BLaER1 treated with 17β-estradiol and CSF1 and Interleukin-3, amounts not matched to agents 10 nM and 100 nM (cell line): Measurements from ENCODE around the gene FRAT1.

Source experiments
- H3K27ac ChIP-seq, 11 experiments: shearing (Covaris generic); formaldehyde crosslinking; 2 replicates each; pipeline ENCODE4 v1.8.1; 2022
- H3K27me3 ChIP-seq, 11 experiments: shearing (Covaris generic); formaldehyde crosslinking; 2 replicates each; pipeline ENCODE4 v1.8.1; 2022
- H3K36me3 ChIP-seq, 11 experiments: shearing (Covaris generic); formaldehyde crosslinking; 2 replicates each; pipeline ENCODE4 v1.8.1; 2022
- H3K4me1 ChIP-seq, 10 experiments: shearing (Covaris generic); formaldehyde crosslinking; 2 replicates each; pipeline ENCODE4 v1.8.1; 2022
- H3K4me2 ChIP-seq, 11 experiments: shearing (Covaris generic); formaldehyde crosslinking; 2 replicates each; pipeline ENCODE4 v1.8.1; 2022
- H3K4me3 ChIP-seq, 10 experiments: shearing (Covaris generic); formaldehyde crosslinking; 2 replicates each; pipeline ENCODE4 v1.8.1; 2022
- H3K9ac ChIP-seq, 11 experiments: shearing (Covaris generic); formaldehyde crosslinking; 2 replicates each; pipeline ENCODE4 v1.8.1; 2022
- H3K9me3 ChIP-seq, 11 experiments: shearing (Covaris generic); formaldehyde crosslinking; replicated peaks in 1 of 11; 2 replicates each; pipeline ENCODE4 v1.8.1; 2022
- H4K20me1 ChIP-seq, 11 experiments: shearing (Covaris generic); formaldehyde crosslinking; 2 replicates each; pipeline ENCODE4 v1.8.1; 2022
- Cebpa-rat ChIP-seq, 11 experiments: shearing (Covaris generic); IDR thresholded peaks; 2 replicates each; pipeline ENCODE4 v1.8.1; 2022

Gene FRAT1

GRCh38 chr10:97361537-97361901 lies 42.4 kb downstream of the FRAT1 start:
- peak overlapping the region in 8 of 11 experiments; percentile 59 to 88 (median 76); a peak in 14 of 22 replicates for H3K4me2 ChIP-seq
- H3K36me3 ChIP-seq = peaks cover 46 to 96% (median 92%) of the 10 kb centered on the region in 11 experiments
- no peaks in the 10 kb centered on the region for H4K20me1 ChIP-seq
- H3K9ac ChIP-seq = peak overlapping the region in 9 of 11 experiments; percentile 11 to 88 (median 39); a peak in 12 of 22 replicates
- H3K27me3 ChIP-seq = no peaks in the 10 kb centered on the region
- H3K4me1 ChIP-seq = peaks cover 41 to 100% (median 90%) of the 10 kb centered on the region in 10 experiments
- no peak for TF ChIP-seq Cebpa-rat (IDR thresholded peaks at IDR 0.05)
- H3K27ac ChIP-seq = peak overlapping the region; percentile 43 to 100 (median 99); a peak in 21 of 22 replicates
- H3K9me3 ChIP-seq = no peaks in the 10 kb centered on the region; a peak in 1 of 22 replicates
- H3K4me3 ChIP-seq = no peak overlapping the region

- Histone ChIP-seq H3K9ac (peak overlapping the region; percentile 45 to 97 (median 88); a peak in 19 of 22 replicates), H3K4me1 (peaks cover 42 to 100% (median 90%) of the 10 kb centered on the region in 10 experiments), H3K4me2 (peak overlapping the region in 10 of 11 experiments; percentile 28 to 88 (median 74); a peak in 18 of 22 replicates), H3K4me3 (no peak overlapping the region), H4K20me1 (no peaks in the 10 kb centered on the region), H3K27me3 (no peaks in the 10 kb centered on the region), H3K36me3 (peaks cover 47 to 96% (median 93%) of the 10 kb centered on the region in 11 experiments), H3K27ac (peak overlapping the region; percentile 37 to 100 (median 99); a peak in 21 of 22 replicates), H3K9me3 (peaks cover 0 to 6% (median 0%) of the 10 kb centered on the region in 11 experiments; a peak in 1 of 22 replicates)
- no peak for TF ChIP-seq Cebpa-rat (IDR thresholded peaks at IDR 0.05)
Observed at GRCh38 chr10:97362310-97363033, 43.4 kb downstream of the FRAT1 start.

GRCh38 chr10:97363071-97363470 lies 44.0 kb downstream of the FRAT1 start:
- Histone ChIP-seq H3K4me1 (peaks cover 48 to 100% (median 91%) of the 10 kb centered on the region in 10 experiments), H3K9me3 (peaks cover 0 to 6% (median 0%) of the 10 kb centered on the region in 11 experiments; a peak in 1 of 22 replicates), H3K36me3 (peaks cover 47 to 96% (median 93%) of the 10 kb centered on the region in 11 experiments), H3K4me2 (peak overlapping the region in 9 of 11 experiments; percentile 53 to 88 (median 75); a peak in 16 of 22 replicates), H3K4me3 (no peak overlapping the region; a peak in 1 of 20 replicates), H3K27me3 (no peaks in the 10 kb centered on the region), H3K9ac (peak overlapping the region; percentile 42 to 97 (median 88); a peak in 15 of 22 replicates), H4K20me1 (no peaks in the 10 kb centered on the region), H3K27ac (peak overlapping the region; percentile 37 to 100 (median 99); a peak in 21 of 22 replicates)
- TF ChIP-seq Cebpa-rat (IDR thresholded peaks at IDR 0.05) = no peak

- TF ChIP-seq Cebpa-rat (IDR thresholded peaks at IDR 0.05) = peak in 9 of 11 experiments; percentile 59 to 95 (median 79); a peak in 14 of 22 replicates
- peaks cover 49 to 100% (median 98%) of the 10 kb centered on the region in 10 experiments for H3K4me1 ChIP-seq
- H3K9ac ChIP-seq = peak overlapping the region; percentile 85 to 97 (median 92)
- H3K36me3 ChIP-seq = peaks cover 46 to 96% (median 93%) of the 10 kb centered on the region in 11 experiments
- no peaks in the 10 kb centered on the region for H4K20me1 ChIP-seq
- H3K9me3 ChIP-seq = peaks cover 0 to 6% (median 0%) of the 10 kb centered on the region in 11 experiments; a peak in 1 of 22 replicates
- H3K4me3 ChIP-seq = peak overlapping the region in 2 of 10 experiments; percentile 4 to 15; a peak in 4 of 20 replicates
- H3K4me2 ChIP-seq = peak overlapping the region; percentile 66 to 92 (median 84)
- H3K27me3 ChIP-seq = no peaks in the 10 kb centered on the region
- H3K27ac ChIP-seq = peak overlapping the region; percentile 96 to 100 (median 99)
Observed at GRCh38 chr10:97365761-97366351, 46.8 kb downstream of the FRAT1 start.

GRCh38 chr10:97366572-97366971 lies 47.5 kb downstream of the FRAT1 start:
- peaks cover 54 to 100% (median 98%) of the 10 kb centered on the region in 10 experiments for H3K4me1 ChIP-seq
- peak overlapping the region in 4 of 10 experiments; percentile 1 to 15 (median 6); a peak in 6 of 20 replicates for H3K4me3 ChIP-seq
- H3K36me3 ChIP-seq = peaks cover 49 to 96% (median 93%) of the 10 kb centered on the region in 11 experiments
- H3K27ac ChIP-seq = peak overlapping the region; percentile 96 to 100 (median 99)
- H3K9me3 ChIP-seq = peaks cover 0 to 6% (median 0%) of the 10 kb centered on the region in 11 experiments; a peak in 1 of 22 replicates
- TF ChIP-seq Cebpa-rat (IDR thresholded peaks at IDR 0.05) = no peak
- no peaks in the 10 kb centered on the region for H3K27me3 ChIP-seq
- H4K20me1 ChIP-seq = no peaks in the 10 kb centered on the region
- peak overlapping the region; percentile 85 to 97 (median 92) for H3K9ac ChIP-seq
- H3K4me2 ChIP-seq = peak overlapping the region; percentile 66 to 92 (median 84)

GRCh38 chr10:97367126-97367649 lies 48.1 kb downstream of the FRAT1 start:
- H3K9me3 ChIP-seq = peaks cover 0 to 6% (median 0%) of the 10 kb centered on the region in 11 experiments; a peak in 1 of 22 replicates
- peak overlapping the region in 4 of 10 experiments; percentile 1 to 21 (median 3); a peak in 5 of 20 replicates for H3K4me3 ChIP-seq
- no peaks in the 10 kb centered on the region for H3K27me3 ChIP-seq
- peak overlapping the region; percentile 85 to 97 (median 92) for H3K9ac ChIP-seq
- H3K4me2 ChIP-seq = peak overlapping the region; percentile 66 to 92 (median 84)
- H4K20me1 ChIP-seq = no peaks in the 10 kb centered on the region
- H3K4me1 ChIP-seq = peaks cover 57 to 100% (median 98%) of the 10 kb centered on the region in 10 experiments
- H3K27ac ChIP-seq = peak overlapping the region; percentile 96 to 100 (median 99)
- H3K36me3 ChIP-seq = peaks cover 49 to 96% (median 94%) of the 10 kb centered on the region in 11 experiments
- TF ChIP-seq Cebpa-rat (IDR thresholded peaks at IDR 0.05) = no peak
